HEK293T (cell line): ENCODE measurements around the gene SRGAP2C.
"Not testable (repeated sequence)": the region's sequence is repeated elsewhere in the genome, so short reads cannot be mapped to it uniquely, and the experiment has no call there.

Experiments used
- ARNT ChIP-seq: fragments of 450-650 bp; IDR thresholded peaks from 2 replicates; pipeline ENCODE4 v1.6.1; 2017; ENCODE audit warnings: mild to moderate bottlenecking
- BHLHE40 ChIP-seq: fragments of 450-650 bp; IDR thresholded peaks from 2 replicates; pipeline ENCODE4 v1.6.1; 2016; ENCODE audit warnings: mild to moderate bottlenecking, moderate library complexity, borderline replicate concordance
- CTBP1 ChIP-seq: fragments of 450-650 bp; IDR thresholded peaks from 2 replicates; pipeline ENCODE4 v1.6.1; 2016; ENCODE audit warnings: borderline replicate concordance
- ELF4 ChIP-seq: fragments of 450-650 bp; IDR thresholded peaks from 2 replicates; pipeline ENCODE4 v1.6.1; 2017; ENCODE audit warnings: antibody characterized with exemption
- FOXK2 ChIP-seq: fragments of 450-650 bp; IDR thresholded peaks from 2 replicates; pipeline ENCODE4 v1.6.1; 2016; ENCODE audit warnings: mild to moderate bottlenecking
- FOXM1 ChIP-seq: fragments of 450-650 bp; IDR thresholded peaks from 2 replicates; pipeline ENCODE4 v1.6.1; 2017; ENCODE audit warnings: mild to moderate bottlenecking, borderline replicate concordance
- HDGF ChIP-seq: fragments of 450-650 bp; IDR thresholded peaks from 2 replicates; pipeline ENCODE4 v1.6.1; 2017; ENCODE audit warnings: antibody characterized with exemption, borderline replicate concordance
- SP1 ChIP-seq: fragments of 450-650 bp; IDR thresholded peaks from 2 replicates; pipeline ENCODE4 v1.6.1; 2017
- SUZ12 ChIP-seq: fragments of 450-650 bp; IDR thresholded peaks from 2 replicates; pipeline ENCODE4 v1.6.1; 2016; ENCODE audit warnings: mild to moderate bottlenecking
- ZNF384 ChIP-seq: fragments of 450-650 bp; IDR thresholded peaks from 2 replicates; pipeline ENCODE4 v1.6.1; 2016

GRCh38 chr1:121186191-121186590, 1.4 kb downstream of the SRGAP2C start:
- TF ChIP-seq ZNF384, FOXM1, SUZ12, FOXK2, SP1, BHLHE40, ELF4, ARNT, HDGF, CTBP1: not testable (repeated sequence)
